Uterus (tissue), 4 donors: Measurements from ENCODE around the gene ARMH4. TPM values are rescaled to one million over a fixed set of nuclear protein-coding genes. Genes with fewer than 3 reads are reported as not detected.

Experiments used
- DNase-seq, 2 donors: peaks; one replicate each; pipeline ENCODE4 v3.0.0-alpha.2; 2019 to 2020
- H3K27ac ChIP-seq, 2 donors: fragments of 200-600 bp; sonication (generic); 1 replicate in 1 of 2; 2 replicates in 1 of 2; pipeline ENCODE4 v1.5.1; 2016 to 2018
- H3K27me3 ChIP-seq, 2 donors: fragments of 200-600 bp; sonication (generic); one replicate each; pipeline ENCODE4 v1.5.1; 2018 to 2019; ENCODE audit warnings: control low read depth in 1 of 2
- H3K36me3 ChIP-seq, 2 donors: fragments of 200-600 bp; sonication (generic); one replicate each; pipeline ENCODE4 v1.5.1; 2019; ENCODE audit warnings: control low read depth in 1 of 2
- H3K4me1 ChIP-seq, 2 donors: fragments of 200-600 bp; sonication (generic); one replicate each; pipeline ENCODE4 v1.5.1; 2018 to 2019; ENCODE audit warnings: control low read depth in 1 of 2
- H3K4me3 ChIP-seq, 2 donors: fragments of 200-600 bp; sonication (generic); 1 replicate in 1 of 2; 2 replicates in 1 of 2; pipeline ENCODE4 v1.5.1; 2018 to 2019; ENCODE audit warnings: mild to moderate bottlenecking in 1 of 2
- H3K9me3 ChIP-seq, 2 donors: fragments of 200-600 bp; sonication (generic); one replicate each; pipeline ENCODE4 v1.5.1; 2019; ENCODE audit warnings: control low read depth in 1 of 2
- CTCF ChIP-seq, 4 experiments: fragments of 200-600 bp in 2 of 4; fragments of 450-650 bp in 2 of 4; sonication (generic) in 2 of 4; IDR thresholded peaks; one replicate each; pipeline ENCODE4 v1.5.1; 2016 to 2019; ENCODE audit warnings: antibody characterized with exemption in 4 of 4, mild to moderate bottlenecking in 2 of 4, moderate library complexity in 1 of 4
- POLR2A ChIP-seq, 2 donors: fragments of 450-650 bp; IDR thresholded peaks; one replicate each; pipeline ENCODE4 v1.6.1; 2016; ENCODE audit warnings: antibody characterized with exemption in 2 of 2, mild to moderate bottlenecking in 1 of 2, moderate library complexity in 1 of 2
- intact Hi-C: fragments of 100-400 bp; cut with DNase I; formaldehyde crosslinking; loops from one replicate; pipeline ENCODE4 v1.15.1; 2023; ENCODE audit warnings: low total_unique reads
- total RNA-seq, 4 donors: library from RNA; depleted of rRNA in 3 of 4; stranded (reverse); fragments of >200 nt in 3 of 4; gene quantifications; one replicate each; pipeline versions ENCODE4 v1.1.0 to v1.2.4, GENCODE V29; 2014 to 2023
- donor health status: DM: yes; HTN: yes; CAD: no.

ARMH4 gene
- total RNA-seq, 4 donors from 2014 or later = 8.2 to 49.9 (median 11.2) TPM

- Histone ChIP-seq H3K4me1 (no peaks in the 10 kb centered on the region), H3K36me3 (no peaks in the 10 kb centered on the region), H3K27me3 (no peaks in the 10 kb centered on the region), H3K4me3 (no peak overlapping the region), H3K9me3 (no peaks in the 10 kb centered on the region), H3K27ac (no peak overlapping the region)
- intact Hi-C loops = no loop called here
- TF ChIP-seq POLR2A (IDR thresholded peaks at IDR 0.05) = peak in 1 of 2 donors; percentile 12
- peak; percentile 76 to 86 (median 80) for TF ChIP-seq CTCF (IDR thresholded peaks at IDR 0.05)
- peak; percentile 34 to 57 for DNase-seq
These were observed 44.0 kb downstream of the ARMH4 start for GRCh38 chr14:58107947-58108552.

DNA sequence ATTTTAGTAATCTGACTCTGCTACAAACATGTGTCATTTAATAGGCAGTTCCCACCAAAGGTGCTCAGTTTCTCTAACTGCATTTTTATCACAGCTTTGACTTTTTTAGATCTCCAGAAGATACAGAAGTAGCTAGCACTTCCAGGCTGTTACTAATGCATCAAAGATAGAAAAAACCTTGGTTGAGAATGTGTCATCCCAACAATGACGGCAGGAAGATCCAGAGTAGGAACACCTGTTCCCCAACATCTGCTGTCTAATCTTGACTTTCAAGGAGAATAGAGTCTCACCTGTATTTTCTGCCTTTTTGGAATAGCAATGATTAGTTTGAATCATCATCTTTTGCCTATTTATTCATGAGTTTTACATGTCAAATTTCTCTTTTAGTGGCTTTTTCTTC lies 45.0 kb downstream of the ARMH4 start:
- no peak overlapping the region for H3K4me3 ChIP-seq
- no peaks in the 10 kb centered on the region for H3K4me1 ChIP-seq
- no peak overlapping the region for H3K27ac ChIP-seq
- no peaks in the 10 kb centered on the region for H3K9me3 ChIP-seq
- TF ChIP-seq CTCF (IDR thresholded peaks at IDR 0.05) = no peak
- TF ChIP-seq POLR2A (IDR thresholded peaks at IDR 0.05) = no peak
- H3K36me3 ChIP-seq = no peaks in the 10 kb centered on the region
- no peaks in the 10 kb centered on the region for H3K27me3 ChIP-seq
- DNase-seq = no peak
- intact Hi-C loops = no loop called here

DNA sequence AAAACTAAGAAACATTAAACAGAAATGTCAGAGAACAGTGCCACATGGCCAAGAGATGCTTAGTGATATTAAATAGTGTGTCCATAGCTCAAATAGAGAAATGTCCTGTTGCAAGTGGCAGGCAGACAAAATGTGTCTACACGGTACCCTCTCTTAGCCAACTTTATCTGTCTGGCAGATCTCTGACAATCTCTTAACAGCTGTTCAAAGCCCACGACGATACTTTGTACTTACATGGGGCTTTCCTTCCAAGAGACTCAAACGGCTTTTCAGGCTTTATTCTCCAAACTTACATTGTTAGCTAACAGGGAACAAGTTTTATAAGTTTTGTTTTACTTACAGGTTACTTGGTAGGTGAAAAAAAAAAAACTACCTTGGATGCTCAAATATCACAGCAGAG lies 45.6 kb downstream of the ARMH4 start:
- TF ChIP-seq CTCF (IDR thresholded peaks at IDR 0.05) (no peak), POLR2A (IDR thresholded peaks at IDR 0.05) (no peak)
- intact Hi-C loops = no loop called here
- H3K9me3 ChIP-seq = no peaks in the 10 kb centered on the region
- H3K4me3 ChIP-seq = no peak overlapping the region
- H3K27ac ChIP-seq = no peak overlapping the region
- H3K27me3 ChIP-seq = no peaks in the 10 kb centered on the region
- DNase-seq = no peak
- no peaks in the 10 kb centered on the region for H3K36me3 ChIP-seq
- H3K4me1 ChIP-seq = no peaks in the 10 kb centered on the region

DNA sequence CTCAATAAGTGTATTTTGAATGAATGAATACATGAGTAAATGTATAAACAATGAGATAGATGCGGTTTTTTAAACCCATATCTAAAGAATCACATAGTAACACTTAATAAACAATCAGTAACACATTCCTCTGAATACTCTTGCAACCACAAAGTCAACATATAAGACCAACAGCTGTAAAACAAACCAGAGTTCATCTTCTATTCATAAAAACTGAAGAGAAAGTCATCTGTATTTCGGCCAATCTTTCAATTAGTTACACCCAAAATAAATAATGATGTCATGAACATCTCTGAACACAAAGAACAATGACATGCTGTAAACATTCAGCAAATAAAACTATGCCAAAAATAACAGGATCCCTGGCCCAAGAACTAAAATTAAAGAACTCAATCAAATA lies 47.2 kb downstream of the ARMH4 start:
- H3K4me3 ChIP-seq = no peak overlapping the region
- no peaks in the 10 kb centered on the region for H3K27me3 ChIP-seq
- no peak for TF ChIP-seq CTCF (IDR thresholded peaks at IDR 0.05)
- no peak for TF ChIP-seq POLR2A (IDR thresholded peaks at IDR 0.05)
- H3K9me3 ChIP-seq = no peaks in the 10 kb centered on the region
- H3K27ac ChIP-seq = no peak overlapping the region
- intact Hi-C loops = no loop called here
- H3K36me3 ChIP-seq = no peaks in the 10 kb centered on the region
- DNase-seq = no peak
- no peaks in the 10 kb centered on the region for H3K4me1 ChIP-seq

DNA sequence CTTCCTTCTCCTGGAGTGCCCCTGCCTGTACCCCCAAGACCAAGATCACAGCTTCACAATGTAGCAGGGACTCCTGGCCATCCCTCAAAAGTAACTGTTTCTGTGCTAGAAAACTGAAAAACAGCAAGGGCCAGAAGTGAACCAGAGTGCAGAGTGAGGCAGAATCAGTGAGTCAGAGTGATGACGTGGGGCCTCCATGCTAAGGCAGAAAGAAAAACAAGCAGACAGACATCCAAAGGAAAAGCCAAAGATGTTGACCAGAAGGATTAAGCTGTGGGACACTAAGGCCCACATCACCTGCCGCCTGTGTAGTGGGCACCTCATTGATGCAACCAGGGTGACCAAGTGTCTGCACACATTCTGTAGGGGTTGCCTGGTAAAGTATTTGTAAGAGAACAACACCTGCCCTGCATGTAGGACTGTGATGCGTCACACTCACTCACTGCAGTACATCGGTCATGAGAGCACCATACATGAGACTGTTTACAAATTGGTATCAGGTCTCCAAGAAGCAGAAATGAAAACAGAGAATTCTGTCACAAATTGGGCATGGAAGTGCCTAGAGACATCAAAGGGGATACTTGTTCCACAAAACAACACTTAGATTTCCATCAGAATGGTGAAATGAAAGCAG lies 51.2 kb downstream of the ARMH4 start:
- Histone ChIP-seq H3K27ac (no peak overlapping the region), H3K4me1 (no peaks in the 10 kb centered on the region), H3K27me3 (no peaks in the 10 kb centered on the region), H3K4me3 (no peak overlapping the region), H3K9me3 (no peaks in the 10 kb centered on the region), H3K36me3 (no peaks in the 10 kb centered on the region)
- TF ChIP-seq POLR2A (IDR thresholded peaks at IDR 0.05) (no peak), CTCF (IDR thresholded peaks at IDR 0.05) (no peak)
- no peak for DNase-seq
- intact Hi-C loops = no loop called here
